CD4-positive, alpha-beta T cell treated with Interleukin-6 for 4 hours (primary cell): Measurements from ENCODE around the gene REEP6.
"Not testable (repeated sequence)": the region's sequence is repeated elsewhere in the genome, so short reads cannot be mapped to it uniquely, and the experiment has no call there.

Experiments
- DNase-seq: peaks from one replicate; pipeline ENCODE4 v3.0.0-alpha.2; 2020; ENCODE audit warnings: mixed read lengths

Gene REEP6

DNA sequence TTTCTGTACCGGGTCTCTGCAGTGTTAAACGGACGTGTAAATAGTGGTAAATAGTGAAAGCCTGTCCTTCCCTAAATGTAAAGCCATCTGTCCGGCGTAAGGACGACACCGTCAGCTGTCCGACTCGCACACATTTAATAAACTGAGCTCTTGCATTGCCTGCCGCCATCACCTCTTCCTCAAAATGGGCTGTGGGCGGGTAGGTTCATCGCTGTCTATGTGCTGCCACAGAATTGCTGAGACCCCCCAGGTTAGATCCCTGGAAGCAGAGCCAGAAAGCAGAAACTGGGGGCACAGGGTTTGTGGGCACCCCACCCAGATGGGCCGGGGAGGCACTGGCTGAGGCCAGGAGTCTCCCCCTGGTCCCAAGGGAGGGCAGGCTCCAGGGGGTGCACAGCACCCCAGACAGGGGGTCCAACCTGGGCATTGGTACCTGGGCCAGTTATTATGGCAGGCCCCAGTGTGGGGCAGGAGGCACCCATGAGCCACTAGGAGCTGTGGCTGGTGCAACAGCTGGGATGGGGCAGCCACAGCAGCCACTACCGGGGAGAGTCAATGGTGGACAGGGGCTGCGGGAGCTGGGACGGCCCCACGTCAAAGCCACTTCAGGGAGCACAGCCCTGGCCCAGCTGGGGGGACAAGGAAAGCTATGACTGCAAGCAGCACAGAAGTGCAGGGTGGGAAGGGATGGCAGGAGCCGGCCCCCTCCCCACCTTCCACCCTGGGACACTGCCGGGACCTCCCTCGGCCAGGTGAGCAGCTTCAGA lies 17.7 kb upstream of the REEP6 start:
- no peak for DNase-seq

DNA sequence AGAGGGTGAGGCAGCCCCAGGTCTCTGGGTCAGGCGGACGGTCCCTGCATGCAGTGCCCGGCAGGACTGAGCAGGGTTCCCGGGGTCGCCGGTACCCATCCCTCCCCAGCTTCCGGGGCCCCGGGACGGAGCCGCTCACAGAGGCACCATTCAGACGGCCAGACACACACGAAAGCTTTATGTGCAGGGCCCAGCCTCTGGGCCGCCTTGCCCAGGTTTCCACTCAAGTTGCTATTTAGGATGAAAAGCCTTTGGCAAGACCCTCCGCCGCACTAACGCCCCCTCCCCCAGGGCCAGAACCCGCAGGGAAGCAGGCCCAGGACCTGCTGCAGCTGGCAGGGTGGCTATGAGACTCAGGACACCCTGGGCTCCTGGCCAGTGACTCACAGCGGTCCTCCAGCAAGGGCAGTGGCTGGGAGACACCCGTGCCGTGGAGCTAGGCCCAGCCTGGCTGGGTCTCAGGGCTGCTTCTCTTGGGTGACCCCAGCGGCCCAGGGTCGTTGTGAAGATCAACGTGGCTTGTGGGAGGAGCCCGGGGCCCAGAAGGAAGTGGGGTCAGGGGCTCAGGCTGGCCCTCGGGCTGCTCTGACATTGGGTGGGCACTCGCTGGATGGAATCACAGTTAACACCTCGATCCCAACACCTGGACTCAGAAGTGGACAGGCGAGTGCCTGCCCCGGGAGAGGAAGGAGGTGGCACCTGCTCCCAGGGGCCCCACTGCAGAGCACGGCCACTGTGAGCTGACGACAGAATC lies 16.8 kb upstream of the REEP6 start:
- no peak for DNase-seq

DNA sequence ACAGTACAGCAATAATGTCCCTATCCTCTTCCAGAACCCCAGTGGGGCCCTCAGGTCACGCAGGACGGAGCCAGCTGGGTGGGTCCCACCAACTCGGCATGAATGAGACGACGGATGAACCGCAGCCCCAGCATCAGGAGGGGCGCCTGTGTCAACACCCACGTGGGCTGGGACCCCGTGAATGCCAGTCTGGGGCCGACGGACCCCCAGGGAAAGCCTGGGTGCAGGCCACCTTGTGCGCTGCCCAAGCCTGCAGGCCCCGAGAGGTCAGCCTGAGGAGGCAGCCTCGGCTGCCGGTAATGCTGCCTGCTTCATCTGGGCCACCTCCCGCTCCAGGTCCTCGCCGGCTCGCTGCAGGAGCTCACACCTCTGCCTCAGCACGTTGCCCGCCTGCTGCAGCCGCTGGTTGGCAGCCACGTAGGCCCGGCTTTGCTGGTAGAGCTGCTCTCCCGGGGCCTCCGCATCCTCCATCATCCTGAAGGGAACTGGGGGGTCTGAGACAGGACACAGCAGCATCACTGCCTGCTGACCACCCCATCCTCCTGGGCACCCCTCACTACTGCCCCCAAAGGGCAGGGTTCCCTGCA lies 16.1 kb upstream of the REEP6 start:
- DNase-seq, result no peak

DNA sequence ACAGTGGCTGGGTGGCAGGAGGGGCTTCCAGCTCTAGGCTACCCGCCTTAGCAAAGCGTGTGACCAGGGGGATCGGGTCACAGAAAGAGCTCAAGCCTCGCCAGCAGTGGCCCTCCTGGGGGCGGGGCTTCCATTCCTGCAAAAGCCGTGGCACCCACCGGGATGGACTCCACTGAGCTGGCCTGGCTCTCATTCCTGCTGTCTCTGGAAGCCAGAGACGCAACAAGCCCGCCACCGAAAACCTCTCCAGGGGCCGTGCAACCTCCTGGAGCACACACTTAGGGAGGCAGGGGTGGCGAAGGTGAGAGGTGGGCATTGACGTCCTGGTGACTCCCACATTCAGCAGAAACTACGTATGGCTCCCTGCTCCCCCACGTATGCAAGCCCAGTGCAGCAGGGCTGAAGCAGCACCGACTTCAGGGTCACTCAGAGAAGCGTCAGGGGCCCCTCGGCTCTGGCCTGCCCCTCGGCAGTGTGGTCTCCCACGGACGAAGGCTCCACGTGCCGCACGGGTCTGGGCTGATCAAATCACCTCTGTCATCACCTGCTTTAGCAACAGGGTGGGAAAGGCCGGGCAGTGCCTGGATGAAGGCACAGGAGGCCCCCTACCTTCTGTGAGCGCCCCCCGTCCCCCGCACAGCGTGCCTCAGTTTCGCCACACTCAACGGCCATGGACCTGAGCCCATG lies 15.1 kb upstream of the REEP6 start:
- DNase-seq, result no peak

DNA sequence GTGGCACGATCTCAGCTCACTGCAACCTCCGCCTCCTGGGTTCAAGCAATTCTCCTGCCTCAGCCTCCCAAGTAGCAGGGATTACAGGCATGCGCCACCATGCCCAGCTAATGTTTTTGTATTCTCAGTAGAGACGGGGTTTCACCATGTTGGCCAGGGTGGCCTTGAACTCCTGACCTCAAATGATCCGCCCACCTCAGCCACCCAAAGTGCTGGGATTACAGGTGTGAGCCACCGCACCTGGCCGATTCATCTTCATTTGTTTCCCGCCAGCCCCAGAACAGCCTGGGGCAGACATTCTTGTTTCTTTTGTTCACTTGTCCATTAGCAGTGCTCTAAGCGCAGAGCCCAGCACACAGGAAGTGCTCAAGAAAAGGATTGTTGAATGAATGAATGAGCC lies 13.9 kb upstream of the REEP6 start:
- not testable (repeated sequence) for DNase-seq

DNA sequence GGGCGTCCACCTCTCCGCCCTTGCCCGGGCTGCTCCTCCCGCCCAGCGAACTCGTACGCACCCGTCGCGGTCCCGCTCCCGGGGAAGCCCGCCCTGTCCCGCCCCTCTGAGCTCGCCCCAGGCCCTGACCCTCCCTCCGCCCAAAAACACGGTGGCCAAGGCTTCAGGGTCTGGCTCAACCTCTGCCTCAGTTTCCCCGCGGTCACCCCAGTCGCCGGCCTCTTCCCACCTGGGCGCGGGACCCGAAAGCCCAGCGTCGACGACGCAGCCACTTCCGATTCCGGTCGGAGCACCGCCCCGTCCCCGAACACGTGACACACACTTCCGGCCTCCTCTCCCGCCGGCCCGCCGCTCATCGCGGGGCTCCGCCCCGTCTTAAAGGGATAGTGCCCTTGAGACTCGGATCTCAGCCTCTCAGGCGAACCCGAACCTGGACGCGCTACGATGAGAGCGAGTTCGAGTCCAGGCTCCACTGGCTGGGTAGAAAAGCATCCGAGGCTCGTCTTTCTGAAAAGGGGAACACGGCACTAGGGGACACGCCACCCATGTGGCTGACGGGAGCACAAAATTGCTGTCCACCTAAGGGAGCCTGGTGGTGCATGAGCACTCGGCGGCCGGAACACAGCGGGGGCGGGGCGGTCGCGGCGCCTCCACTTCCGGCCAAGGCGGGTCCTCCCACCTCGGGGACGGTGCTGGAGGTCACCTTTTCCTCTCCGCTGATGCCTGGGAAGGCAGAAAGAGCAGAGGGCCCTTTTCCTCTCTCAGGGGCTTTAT lies 11.9 kb upstream of the REEP6 start, which contains the start of gene C19orf25:
C19orf25 (minus strand) TSS at position 282 of the 774 bp plus-strand sequence. CDS start 312 bp downstream, outside the sequence.
- peak; percentile 94 for DNase-seq

DNA sequence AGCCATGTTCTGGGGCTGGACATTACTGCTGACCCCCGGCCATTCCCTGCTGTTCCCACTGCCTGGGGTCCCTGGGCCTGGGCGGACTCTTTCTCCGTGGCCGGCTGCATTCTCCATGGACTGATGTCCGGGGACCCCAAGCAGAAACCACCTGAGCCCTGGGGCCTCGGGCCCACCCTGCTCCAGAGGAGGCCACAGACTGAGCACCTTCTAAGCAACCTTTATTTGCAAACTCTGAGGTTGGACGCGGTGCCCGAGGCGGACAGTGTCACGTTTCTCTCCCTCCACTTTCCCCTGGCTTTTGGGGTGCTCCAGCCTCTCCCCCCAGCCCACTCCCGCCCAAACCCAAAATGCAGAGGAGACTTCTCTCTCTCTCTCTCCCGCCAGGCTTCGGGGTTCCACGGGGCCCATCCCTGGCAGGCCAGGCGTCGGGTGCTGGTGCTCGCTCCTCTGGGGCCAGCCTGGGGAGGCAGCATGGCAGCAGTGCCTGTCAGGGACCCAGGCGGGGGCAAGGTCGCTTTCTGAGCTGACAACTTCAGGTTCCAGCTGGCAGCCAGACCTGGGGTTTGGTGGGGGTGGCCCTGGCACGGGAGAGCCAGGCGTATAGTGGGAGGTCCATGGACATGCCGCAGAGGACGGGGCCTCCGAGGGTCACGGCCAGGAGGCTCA lies 9.6 kb upstream of the REEP6 start:
- no peak for DNase-seq

DNA sequence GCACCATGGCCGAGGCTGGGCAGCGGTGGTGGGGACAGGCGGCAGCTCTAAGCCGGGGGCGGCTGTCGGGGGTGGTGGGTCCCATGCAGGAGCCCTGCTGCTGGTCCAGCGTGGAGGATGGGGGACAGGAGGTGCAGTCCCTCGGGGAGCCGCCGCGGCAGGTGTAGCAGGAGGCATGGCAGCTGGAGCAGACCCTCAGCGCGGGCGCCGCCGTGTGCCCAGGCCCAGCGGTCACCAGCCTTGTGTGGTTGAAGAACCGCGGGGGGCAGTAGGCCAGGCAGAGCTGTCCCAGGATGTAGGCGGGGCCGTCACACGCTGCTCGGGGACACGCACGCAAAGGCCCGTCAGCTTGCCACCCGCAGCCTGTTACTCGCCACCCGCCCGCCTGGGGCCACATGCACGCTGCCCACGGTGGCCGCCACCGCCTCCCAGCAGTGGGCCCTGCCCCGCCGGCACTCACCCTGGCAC lies 9.1 kb upstream of the REEP6 start:
- no peak for DNase-seq

DNA sequence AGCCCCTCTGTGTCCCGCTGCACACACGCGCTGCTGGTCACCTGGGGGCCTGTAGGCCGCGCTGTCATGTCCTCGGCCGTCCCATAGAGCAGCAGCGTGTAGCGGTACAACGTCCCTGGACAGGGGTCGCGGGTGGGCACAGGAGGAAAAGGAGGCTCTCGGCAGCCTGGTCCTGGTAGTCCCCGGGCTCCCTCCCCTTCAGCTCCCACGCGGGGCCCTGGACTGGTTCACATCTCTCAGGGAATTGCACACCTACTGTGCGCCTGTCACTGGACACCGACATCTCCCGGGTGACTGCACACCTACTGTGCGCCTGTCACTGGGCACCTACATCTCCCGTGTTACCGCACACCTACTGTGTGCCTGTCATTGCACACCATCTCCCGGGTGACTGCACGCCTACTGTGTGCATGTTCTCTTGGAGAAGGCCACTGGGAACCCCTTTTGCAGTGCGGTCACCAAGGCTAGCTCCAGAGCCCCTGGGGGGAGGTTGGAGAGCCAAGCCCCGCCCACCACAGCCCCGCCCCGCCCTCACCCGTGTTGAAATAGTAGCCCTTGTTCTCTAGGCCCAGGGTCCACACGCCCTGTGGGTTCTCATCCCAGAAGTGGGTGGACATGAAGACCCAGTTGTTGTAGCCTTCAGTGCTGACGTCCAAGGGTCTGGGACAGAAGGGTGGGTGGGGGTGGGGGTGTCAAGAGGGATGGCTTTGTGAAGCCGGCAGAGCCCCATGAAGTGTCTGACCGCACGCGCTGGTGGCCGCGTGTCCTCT lies 8.4 kb upstream of the REEP6 start:
- DNase-seq, result no peak

DNA sequence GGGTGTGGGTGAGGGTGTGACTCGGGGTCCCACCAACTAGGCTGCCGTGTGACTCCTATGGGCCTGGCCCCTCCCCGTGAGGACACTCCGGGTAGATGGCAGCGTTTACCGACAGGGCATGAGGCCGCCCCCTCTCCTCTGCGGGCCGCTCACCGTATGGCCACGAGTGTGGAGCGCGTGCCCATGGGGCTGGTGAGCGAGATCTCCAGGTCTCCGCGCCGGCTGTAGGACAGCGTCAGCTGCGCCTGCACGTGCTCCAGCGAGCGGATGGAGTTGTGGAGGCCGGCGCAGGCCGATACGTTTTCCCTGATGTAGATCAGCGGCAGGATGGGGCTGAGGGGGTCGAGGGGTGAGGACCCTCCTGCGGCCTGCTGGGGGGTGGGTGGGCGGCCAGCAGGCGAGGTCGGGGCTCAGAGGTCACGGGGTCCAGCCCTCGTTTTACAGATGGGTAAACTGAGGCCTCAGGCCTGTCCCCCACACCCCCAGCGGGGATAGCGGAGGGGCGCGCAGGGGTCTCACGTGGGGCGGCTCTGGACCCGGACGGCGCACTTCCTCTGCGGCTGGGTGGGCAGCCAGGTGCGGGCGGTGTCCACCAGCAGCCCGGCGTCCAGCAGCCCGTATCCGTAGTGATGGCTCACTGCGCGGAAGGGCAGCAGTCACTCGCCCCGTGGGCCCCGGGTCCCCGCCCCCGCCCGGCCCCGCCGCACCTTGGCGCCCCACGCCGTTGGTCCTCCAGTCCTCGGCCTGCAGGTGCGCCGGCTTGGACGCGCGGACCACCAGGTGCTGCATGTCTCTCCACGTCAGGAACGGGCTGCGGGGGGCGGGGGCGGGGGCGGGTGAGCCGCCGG lies 7.6 kb upstream of the REEP6 start:
- no peak for DNase-seq

DNA sequence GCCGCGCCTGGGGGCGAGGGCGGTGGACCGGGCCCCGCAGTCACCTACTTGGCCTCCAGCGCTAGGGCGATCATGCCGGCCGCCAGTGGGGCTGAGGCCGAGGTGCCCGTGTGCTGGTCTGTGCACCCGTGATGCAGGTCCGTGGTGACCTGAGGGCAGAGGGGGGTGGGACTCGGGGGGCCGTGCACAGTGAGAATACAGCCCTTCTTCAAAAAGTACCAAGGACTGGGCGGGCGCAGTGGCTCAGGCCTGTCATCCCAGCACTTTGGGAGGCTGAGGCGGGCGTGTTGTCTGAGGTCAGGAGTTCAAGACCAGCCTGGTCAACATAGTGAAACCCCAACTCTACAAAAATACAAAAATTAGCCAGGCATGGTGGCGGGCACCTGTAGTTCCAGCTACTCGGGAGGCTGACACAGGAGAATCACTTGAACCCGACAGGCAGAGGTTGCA lies 7.0 kb upstream of the REEP6 start:
- DNase-seq, result no peak

DNA sequence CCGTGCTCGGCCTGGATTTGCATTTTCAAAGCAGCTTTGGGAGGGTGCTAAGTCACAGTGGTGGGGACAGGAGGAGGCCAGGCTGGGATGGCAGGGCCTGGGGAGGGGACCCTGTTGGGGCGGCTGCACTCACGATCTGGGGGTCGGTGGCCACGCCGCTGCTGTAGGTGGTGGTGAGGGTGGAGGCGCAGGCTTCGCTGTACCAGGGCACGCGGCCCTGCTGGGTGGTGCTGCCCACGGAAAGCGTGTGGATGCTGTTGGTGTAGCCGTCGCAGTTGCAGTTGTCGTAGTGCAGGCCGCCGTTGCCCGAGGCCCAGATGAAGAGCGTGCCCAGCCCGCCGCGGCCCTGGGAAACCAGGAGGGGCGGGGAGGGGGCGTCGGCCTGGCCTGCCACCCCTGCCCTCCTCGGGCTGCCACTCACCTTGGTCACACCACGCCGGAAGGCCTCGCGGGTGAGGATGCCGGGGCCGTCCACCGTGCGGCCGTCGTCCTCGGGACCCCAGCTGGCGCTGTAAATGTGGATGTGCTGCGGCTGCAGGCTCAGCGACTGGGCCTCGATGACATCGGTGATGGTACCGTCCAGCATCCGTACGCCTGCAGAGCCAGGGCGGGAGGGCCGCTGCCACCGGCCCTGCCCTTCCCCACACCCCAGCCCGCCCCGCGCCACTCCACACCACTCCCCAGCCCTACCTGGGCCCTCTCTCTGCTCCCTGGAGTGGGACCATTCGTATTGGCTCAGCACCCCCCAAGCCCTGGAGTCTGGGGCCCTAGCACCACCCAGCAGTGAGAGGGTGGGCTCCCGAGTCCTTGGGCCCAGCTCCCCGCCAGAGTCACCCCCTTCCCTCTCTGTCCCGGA lies 4.0 kb upstream of the REEP6 start:
- DNase-seq, result no peak

DNA sequence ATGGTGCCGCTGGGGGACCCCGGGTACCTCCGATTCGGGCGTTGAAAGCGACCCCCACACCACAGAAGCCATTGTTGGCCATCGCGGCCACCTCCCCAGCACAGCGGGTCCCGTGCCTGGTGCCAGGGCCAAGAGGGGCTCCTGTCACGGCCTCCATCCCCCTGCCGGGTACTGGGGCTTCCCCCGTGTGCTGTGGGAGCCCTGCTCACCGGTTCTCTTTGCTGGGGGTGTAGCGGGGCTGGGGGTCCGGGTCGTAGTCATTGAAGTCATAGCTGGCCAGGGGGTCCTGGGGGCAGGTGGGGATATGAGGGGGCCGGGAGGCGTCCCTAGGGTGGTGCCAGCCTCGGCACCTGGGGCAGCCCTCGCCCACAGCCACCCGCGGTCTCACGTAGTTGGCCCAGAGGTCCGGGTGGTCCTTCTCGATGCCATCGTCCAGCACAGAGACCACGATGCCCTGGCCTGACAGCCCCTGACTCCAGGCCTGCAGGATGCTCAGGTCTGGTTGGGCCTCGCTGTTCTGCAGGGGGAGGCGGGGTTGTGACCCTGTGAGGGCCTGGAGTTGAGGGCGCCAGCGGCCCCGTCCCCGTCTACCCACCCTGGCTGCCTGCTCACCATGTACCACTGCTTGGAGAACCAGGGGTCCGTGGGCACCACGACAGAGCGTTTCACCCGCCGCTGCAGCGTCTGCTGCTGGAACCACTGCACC lies 3.3 kb upstream of the REEP6 start:
- DNase-seq, result no peak

DNA sequence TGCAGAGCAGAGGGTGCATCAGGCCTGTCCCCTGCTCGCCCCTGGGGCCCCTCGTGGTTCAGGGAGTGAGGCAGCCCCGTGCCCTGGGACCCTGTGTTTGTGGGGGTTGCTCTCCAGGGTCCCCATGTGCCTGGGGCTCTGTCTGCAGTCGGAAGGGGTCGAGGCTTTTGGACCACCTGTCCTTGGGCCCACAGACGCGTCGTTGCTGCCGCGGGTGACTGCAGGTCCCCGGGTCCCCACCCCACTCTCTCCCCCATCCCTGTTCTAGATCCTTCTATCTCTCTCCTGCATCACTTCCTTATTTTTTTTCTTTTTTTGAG lies 2.7 kb upstream of the REEP6 start:
- DNase-seq, result no peak

DNA sequence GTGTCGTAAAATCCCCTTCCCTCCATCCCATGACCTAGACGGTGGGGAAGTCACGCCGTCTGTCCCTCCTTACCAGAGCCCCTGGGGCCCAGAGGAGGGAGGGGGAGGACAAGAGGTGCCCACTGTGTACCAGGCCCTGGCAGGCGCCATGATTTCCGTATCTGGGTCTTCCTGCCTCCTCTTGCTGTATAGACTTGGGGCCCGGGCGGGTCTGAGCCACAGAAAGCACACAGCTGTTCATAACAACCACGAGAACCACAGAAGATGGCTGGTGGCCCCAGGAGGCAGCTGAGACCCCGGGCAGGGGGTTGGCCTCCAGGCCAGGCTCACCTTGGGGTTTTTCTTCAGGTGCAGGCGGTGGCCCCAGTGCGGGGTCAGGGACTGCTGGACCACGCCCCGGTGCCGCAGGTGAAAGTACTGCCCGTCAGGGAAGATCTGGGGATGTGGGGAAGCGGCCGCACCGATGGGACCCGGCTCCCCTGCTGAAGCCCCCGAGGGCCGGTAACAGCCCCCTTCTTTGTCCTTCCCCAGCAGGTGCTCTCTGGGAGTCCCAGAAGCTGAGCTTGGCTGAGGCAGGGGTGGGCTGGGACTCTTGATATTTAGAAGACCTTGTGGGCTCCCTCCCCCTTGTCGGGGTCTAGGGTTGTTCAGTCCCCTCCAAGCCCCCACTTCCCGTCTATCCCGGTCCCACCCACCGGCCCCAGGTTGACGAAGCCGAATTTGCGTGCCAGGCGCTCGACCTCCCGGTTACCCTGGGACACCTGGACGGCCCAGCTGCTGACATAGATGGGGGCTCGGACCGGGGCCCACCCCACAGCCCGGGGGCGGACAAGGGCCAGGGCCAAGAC lies 1.3 kb upstream of the REEP6 start:
- DNase-seq, result no peak

DNA sequence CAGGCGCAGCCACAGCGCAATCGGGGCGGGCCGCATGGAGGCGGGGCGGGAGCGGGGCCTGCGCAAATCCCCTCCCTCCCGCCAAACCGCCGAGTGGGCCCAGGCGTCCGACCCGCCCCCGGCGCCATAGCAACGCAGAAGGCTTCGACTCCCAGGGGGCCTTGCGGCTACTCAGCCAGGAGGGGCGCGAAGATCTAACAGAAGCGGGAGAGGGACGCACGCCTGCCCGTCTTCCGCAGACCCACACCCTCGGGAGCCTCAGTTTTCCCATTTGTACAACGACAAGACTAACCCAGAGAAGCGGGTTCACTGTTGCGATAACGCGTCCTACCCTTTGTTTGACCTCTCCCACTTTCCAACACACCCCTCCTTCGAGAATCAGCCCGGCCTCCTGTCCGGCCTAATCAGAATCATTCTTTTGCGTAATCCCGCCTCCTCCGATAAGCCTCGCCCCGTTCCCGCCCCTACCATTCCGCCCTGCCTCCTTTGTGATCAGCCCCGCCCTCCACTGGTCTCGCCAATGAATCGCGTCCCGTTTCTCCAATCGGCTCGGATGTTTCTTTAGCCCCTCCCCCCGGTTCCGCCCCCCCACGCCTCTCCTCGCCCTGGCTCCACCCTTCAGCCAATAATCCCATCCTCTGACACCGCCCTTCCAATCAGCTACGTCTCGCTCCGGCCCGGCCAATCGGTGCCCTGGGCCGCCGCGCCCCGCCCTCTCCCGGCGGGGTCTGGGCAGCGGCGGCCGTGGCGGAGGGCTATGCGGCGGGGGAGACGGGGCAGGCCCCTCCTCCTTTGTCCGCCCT lies 469 bp upstream of the REEP6 start, which contains the start of gene PCSK4:
PCSK4 (minus strand) TSS at position 40 of the 803 bp plus-strand sequence; CDS start at position 36, 4 bp downstream.
- DNase-seq, result peak; percentile 98

DNA sequence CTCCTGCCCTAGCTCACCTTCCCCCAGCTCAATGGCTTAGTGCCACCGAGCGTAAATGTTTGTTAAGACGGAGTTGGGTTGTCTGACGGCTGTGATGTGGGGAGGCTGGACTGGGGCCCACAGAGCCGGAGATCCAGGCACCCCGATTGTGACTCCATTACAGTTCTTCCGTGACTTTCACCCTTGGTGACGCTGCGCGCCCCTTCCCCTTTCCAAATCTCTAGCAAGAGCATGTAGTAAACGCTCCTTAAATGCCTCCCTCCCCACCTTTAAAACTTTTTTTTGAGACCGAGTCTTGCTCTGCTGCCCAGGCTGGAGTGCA lies 829 bp downstream of the REEP6 start:
- no peak for DNase-seq
